ENCODE measurements around the gene KRTAP5-4.
"Not testable (repeated sequence)": the region's sequence is repeated elsewhere in the genome, so short reads cannot be mapped to it uniquely, and the experiment has no call there.

Gene KRTAP5-4

DNA sequence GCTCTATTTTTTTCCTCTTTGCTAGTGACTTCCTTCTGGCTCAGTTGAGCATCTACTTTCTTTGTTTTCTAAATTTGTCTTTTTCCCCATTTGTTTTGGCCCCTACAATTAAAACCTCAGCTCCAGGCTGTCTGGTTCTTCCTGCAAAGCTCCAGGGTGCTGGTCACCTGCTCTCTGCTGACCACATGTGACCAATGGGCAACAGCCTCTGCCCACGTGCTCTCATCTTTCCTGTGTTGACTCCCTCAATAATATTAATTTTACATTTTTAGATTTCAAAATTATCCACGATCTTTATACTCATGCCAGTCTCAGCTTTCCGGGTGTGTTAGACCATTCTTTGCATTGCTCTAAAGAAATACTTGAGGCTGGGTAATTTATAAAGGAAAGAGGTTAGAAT lies 23.5 kb downstream of the KRTAP5-4 start:
- DNase-seq = not testable (repeated sequence)

DNA sequence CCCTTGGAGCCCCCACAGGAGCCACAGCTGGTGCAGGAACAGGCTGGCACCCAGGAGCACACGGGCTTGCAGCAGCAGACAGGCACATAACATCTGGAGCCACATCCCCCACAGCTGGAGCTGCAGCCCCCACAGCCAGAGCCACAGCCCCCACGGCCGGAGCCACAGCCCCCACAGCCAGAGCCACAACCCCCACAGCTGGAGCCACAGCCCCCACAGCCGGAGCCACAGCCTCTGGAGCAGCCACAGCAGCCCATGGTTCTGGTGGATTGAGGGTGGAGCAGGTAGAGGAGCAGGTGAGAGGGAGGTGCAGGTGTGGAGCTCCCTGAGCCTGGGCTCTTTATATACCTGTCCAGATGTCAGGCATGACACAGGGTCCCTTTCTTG lies 24.0 kb downstream of the KRTAP5-4 start, which contains the start of gene KRTAP5-2:
KRTAP5-2 (minus strand) TSS at position 301 of the 387 bp plus-strand sequence; CDS start at position 257, 44 bp downstream.
- DNase-seq = no peak

DNA sequence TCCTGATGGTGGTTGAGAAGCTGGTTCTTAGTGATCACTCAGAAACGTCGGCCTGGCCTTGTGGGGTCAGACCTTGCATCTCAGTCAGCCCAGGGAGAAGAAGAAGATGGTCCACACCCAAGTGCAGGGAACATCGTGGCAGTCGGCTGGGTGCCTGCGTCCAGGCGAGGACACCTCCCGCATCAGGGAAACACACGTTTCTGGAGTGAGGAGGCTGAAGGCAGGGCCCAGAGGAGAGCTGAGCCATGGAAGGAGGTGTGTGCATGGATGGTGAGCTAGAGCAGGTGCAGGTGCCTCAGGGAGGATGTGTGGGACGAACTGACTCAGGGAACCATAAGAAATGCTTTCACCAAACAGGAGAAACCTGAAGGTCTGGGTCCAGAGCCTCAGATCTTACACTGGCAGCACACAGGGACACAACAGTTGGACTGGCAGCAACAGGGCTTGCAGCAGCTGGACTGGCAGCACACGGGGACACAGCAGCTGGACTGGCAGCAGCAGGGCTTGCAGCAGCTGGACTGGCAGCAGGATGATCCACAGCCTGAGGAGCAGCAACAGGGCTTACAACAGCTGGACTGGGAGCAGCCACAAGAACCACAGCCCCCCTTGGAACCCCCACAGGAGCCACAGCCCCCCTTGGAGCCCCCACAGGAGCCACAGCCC lies 24.5 kb downstream of the KRTAP5-4 start:
- DNase-seq = no peak

DNA sequence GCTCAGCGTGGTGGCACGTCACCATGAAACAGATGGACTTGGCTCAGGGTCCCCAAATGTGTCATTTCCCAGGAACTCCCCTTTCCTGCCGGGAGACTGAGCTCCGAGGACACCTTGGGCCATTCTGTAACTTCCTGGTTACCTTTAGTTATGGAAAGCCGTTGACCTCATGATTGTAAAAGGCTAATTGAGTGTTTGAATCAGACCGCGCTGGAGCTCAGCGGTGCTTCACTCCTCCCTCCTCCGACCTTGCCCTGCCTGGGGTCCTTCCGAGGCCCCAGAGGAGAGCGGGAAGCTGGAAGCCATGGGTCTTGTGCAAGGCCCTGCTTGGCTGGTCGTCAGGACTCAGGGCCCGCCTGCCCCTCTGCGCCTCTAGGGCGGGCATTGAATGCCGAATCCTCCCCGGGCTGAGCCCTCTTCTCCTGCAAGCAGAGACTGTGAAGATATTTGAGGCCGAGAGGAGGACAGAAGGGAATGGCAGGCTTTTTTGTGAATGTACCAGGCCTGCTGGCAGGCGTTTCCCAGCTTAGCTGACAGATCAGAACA lies 25.3 kb downstream of the KRTAP5-4 start:
- DNase-seq = not testable (repeated sequence)

DNA sequence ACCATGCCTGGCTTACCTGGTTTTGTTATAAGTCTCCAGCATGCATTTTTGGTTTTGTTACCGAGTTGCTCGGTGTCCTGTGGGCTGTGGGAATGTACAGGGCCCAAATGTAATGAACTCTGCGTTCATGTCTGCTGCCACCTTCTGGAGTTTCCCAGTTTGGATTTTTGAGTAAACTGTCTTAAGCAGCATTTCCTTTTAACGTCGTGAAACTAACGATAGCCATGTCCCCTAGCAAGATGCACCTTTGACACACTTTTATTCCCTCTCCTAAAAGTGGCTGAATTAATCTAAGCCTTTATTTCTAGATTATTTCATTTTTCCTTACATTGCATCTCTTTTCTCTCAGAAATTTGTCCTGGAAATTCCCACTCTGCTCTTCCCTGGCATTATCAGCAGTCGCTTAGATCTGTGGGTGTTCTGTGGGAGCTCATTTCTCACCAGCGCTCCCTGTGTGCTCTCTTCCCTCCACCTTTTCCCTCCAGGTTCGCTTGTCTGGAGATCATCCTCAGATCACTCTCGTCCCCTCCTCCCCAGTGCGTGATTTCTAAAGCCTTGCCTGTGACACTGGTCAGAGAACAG lies 25.9 kb downstream of the KRTAP5-4 start:
- DNase-seq = not testable (repeated sequence)

DNA sequence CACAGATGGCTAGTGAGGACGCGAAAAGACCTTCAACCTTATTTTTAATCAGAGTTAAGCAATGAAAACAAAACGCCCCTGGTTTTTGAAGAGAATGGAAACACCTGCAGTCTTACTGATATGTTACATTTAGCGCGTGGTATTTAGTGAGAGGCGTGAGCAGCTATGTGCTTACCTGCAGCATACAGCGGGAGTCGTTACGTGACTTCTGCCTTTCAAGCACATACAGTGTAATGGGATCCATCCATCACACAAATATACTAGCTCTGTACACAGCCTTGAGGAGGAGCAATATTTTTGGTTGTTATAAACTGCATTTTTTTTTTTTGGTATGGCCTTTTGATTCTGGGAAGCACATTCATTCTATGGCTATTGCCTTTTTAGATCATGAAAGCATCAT lies 29.3 kb downstream of the KRTAP5-4 start:
- DNase-seq = no peak

DNA sequence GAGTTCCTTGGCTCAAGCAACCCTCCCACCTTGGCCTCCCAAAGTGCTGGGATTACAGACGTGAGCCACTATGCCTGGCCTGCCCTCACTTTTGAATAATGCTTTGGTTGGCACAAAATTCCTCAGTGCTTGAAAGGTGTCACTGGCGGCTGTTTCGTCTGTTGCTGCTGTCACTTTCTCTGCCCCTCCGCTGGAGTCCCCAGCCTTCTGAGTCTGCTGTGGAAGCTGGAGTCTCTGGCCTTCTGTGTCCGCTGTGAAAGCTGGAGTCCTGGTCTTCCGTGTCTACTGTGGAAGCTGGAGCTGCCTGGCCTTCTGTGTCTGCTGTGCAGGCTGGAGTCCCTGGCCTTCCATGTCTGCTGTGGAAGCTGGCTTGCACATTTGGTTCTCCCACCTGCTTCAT lies 31.9 kb downstream of the KRTAP5-4 start:
- DNase-seq = no peak

DNA sequence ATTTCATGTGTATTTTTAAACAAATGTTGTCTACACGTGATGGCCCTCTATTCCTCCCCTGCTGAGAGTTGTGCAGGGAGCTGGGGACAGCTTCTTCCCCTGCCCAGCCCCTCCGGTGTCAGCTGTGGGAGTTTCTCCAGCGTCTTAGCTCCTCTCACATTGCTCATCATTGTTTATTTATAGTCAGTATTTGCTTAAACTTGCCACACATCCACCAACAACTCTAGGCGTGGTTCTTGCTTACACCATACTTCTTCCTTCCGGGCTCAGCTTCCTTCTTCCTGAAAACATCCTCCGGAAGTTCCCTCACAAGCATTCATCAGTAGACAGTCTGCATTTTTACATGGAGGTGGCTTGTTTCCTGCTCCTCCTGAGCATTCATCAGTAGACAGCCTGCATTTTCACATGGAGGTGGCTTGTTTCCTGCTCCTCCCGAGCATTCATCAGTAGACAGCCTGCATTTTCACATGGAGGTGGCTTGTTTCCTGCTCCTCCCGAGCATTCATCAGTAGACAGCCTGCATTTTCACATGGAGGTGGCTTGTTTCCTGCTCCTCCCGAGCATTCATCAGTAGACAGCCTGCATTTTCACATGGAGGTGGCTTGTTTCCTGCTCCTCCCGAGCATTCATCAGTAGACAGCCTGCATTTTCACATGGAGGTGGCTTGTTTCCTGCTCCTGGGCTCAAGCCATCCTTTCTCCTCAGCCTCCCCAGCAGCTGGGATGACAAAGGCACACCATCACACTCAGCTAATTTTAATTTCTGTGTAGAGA lies 32.6 kb downstream of the KRTAP5-4 start:
- DNase-seq = not testable (repeated sequence)

DNA sequence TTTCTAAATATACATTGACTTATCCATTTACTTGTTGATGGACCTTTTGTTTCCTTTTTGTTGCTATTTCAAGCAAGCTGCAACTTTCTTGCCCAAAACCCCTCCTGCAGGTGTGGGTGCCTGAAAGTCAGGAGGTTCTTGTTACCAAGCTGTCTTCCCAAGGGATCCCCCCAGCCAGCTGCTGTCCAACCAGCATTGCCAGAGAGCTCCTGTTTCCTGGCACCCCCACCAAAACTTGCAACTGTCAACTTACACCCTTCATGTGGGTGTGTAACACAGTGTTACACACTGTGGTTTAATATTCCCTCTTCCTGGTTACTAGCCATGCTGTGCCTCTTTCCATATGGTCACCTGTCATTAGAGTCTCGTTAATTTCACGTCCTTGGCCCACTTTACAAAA lies 35.2 kb downstream of the KRTAP5-4 start:
- no peak for DNase-seq

DNA sequence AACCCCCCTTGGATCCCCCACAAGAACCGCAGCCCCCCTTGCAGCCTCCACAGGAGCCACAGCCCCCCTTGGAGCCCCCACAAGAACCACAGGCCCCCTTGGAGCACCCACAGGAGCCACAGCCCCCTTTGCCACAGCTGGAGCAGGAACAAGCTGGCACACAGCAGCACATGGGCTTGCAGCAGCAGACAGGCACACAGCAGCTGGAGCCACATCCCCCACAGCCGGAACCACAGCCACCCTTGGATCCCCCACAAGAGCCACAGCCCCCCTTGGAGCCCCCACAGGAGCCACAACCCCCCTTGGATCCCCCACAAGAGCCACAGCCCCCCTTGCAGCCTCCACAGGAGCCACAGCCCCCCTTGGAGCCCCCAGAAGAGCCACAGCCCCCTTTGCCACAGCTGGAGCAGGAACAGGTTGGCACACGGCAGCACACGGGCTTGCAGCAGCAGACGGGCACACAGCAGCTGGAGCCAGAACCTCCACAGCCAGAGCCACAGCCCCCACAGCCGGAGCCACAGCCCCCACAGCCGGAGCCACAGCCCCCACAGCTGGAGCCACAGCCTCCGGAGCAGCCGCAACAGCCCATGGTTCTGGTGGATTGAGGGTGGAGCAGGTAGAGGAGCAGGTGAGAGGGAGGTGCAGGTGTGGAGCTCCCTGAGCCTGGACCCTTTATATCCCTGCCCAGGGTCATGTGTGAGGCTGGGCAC lies 37.1 kb downstream of the KRTAP5-4 start, which contains the start of gene KRTAP5-1:
KRTAP5-1 (minus strand) TSS at position 623 of the 710 bp plus-strand sequence; CDS start at position 589, 34 bp downstream.
- DNase-seq = not testable (repeated sequence)

DNA sequence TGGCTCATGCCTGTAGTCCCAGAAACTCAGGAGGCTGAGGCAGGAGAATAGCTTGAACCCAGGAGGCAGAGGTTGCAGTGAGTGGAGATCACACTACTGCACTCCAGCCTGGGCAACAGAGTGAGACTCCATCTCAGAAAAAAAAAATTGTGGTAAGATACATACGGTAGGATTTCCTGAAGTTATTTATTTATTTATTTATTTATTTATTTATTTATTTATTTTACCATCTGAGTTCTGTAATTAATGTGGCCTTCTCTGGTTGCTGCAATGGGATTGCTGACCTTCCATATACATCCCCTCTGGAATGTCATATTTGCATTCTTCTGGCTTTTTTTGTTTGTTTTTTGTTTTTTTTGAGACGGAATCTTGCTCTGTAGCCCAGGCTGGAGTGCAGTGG lies 39.0 kb downstream of the KRTAP5-4 start:
- not testable (repeated sequence) for DNase-seq

DNA sequence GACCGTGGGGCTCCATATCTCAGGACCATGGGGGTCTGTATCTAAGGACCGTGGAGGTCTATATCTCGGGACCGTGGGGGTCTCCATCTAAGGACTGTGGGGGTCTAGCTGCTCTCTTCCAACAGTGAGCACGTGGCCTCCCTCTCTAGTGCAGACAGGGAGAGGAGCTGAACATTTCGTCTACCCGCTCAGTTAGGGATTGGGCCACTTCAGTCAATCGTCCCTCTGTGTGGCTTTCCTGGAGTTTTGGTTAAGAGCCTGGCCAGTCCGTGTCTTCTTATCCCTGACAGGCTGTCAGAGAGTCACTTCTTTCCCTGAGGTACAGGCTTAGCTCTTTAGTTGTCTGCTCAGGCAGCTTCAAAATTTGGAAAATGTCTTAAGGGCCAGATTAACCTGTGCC lies 40.0 kb downstream of the KRTAP5-4 start:
- no peak for DNase-seq

DNA sequence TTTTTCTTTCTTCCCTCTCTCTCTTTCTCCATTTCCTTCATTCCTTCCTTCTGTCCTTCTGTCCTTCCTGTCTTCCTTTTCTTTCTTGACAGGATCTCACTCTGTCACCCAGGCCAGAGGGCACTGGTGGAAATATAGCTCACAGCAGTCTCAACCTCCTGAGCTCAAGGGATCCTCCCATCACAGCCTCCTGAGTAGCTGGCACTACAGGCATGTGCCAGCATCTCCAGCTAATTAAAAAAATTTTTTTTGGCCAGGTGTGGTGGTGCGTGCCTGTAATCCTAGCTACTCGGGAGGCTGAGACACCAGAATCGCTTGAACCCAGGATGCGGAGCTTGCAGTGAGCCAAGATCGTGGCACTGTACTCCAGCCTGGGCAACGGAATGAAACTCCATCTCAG lies 45.1 kb downstream of the KRTAP5-4 start:
- no peak for DNase-seq

DNA sequence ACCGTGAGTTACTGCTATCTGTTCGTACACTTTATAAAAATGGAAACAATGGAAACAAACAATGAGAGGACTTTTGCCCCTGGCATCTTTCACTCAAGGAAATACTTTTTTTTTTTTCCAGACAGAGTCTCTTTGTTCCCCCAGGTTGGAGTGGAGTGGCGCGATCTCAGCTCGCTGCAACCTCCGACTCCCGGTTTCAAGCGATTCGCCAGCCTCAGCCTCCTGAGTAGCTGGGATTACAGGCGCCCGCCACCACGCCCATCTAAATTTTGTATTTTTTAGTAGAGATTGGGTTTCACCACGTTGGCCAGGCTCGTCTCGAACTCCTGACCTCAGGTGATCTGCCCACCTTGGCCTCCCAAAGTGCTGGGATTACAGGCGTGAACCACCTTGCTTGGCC lies 46.2 kb downstream of the KRTAP5-4 start:
- not testable (repeated sequence) for DNase-seq

DNA sequence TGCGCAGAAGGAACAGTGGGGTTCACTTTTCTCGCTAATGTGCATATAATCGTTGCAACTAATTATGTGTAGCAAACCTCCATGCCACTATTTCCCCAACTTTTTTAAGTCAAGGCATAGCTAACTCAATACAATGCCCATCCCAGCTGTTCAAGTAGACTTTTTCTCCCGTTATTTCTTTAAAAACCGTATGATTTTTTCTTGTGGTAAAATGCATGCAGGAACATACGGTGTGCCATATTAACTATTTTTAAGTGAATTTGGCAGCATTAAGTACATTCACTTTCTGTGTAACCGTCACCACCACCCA lies 47.0 kb downstream of the KRTAP5-4 start:
- no peak for DNase-seq

DNA sequence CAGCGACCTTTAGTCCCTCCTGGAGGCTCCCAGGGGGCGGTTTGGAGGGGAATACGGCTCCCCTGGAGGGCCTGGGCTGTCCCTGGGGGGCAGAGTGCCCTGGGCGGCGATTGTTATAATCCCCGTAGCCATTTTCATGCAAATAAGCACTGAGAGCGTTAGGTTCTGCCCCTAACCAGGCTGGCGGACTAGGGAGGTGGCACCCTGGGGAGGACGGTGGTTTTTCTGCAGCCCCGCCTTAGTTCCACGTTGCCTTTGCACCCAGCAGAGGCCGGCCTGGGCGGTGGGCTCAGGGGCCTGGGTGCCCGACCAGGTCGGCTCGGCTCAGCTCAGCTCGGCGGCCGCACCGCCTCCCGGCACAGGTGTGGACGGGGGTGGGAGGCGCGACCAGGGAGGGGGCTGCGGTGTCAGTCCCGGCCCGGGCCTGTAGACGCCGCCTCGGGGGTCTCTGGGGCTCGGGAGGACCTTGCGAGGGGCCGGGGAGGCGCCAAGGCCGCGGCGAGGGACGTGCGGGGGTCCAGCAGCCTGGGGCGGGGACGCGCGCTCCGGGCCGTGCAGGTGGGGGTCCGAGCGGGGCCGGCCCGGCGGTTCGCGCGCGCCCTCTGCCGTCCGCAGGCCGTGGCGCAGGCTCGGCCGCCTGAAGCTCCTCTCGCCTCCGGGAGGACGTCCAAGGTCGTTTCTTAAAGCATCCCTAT lies 47.6 kb downstream of the KRTAP5-4 start:
- DNase-seq = no peak

DNA sequence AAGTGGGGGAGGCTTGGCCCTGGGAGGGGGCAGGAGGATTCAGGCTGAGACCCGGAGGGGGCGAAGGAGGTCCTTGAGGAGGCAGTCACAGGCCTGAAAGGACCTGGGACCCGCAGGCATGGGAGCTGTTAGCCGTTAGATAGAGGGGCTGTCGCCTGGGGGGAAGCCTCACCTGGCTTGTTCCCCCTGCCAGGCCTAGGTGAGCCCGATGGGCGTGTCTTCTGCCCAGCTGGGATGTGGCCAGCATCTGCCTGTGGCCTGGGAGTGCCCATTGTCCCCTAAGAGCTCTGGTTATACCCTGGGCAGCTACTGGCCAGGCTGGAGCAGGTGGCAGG lies 48.1 kb downstream of the KRTAP5-4 start:
- no peak for DNase-seq

DNA sequence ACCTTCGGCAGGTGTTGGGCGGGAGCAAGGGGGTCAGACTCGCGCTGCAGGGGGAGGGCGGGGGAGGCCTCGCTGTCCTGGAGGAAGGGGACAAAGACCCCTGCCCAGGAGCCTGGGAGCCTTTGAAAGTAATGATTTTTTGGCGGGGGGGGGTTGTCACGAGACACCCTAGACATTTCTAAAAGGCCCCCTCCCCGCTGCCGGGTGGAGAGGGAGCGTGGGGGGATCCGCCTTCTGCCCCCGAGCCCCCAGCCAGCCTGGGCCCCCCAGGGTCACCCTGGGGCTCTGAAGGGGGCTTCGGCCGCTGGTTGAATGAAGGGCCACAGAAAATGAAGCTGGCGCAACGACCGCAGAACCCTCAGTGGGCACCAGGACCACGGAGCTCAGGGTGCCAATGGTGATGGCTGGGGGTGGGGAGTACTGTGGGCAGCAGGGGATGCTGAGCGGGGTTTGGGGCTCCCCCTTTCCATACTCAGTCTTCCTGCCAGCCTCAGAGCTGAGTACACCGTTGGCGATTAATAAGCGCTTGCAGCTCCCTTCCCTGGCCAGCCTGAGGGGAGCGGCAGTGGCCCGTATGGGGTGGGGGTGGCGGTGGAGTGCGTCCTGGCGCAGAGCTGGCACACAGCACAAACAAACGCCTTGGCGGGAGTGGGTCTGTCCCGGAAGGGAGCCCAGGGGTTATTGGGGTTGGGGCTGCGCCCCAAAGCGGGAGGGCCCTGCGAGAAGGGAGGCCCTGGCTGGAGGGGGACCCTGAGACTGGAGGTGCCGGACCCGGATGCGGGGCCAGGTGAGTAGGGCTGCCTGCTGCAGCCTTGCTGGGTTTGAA lies 48.6 kb downstream of the KRTAP5-4 start:
- DNase-seq = no peak

DNA sequence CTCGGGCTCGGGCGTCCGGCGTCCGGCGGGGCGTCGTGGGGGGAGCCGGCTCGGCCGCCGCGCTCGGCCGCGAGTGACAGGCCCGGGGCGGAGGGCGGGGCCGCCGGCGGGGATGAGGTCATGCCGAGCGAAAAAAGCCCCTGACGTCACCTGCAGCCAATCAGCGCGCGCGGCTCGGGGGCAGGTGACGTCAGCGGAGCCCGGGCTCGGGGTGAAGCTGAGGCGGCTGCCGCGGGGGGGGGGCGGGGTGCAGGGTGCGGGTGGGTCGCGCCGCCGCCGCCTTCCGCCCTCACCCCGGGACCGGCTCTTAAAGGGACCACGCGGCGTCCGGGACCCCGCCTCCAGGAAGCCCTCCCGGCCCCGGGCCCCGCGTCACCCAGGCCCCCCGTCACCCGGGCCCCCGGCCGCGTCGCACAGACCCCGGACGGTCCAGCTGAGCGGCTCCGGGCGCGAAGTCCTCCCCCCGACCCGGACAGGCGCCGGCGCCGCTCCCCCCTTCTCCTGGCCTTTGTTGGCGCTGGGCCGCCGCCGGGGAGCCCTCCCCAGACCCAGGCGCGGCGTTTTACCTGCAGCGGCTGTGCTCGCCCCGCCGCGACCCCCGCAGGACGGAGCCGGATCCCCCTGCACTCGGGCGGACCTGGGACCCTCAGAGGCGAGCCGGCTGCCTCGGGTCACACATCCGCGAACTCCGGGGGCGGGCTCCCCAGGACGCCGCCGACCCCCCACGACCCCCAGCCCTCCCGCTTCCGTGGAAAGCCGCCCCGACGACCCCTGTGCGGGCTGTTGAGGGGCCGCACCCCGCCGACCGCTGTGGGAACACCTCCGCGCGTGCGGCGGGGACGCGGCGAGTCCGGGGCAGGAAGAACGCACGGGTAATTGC lies 49.5 kb downstream of the KRTAP5-4 start, which contains the start of gene DUSP8:
DUSP8 (minus strand) TSS at position 75 of the 880 bp plus-strand sequence. CDS start 6,445 bp downstream, outside the sequence.
- DNase-seq = no peak

DNA sequence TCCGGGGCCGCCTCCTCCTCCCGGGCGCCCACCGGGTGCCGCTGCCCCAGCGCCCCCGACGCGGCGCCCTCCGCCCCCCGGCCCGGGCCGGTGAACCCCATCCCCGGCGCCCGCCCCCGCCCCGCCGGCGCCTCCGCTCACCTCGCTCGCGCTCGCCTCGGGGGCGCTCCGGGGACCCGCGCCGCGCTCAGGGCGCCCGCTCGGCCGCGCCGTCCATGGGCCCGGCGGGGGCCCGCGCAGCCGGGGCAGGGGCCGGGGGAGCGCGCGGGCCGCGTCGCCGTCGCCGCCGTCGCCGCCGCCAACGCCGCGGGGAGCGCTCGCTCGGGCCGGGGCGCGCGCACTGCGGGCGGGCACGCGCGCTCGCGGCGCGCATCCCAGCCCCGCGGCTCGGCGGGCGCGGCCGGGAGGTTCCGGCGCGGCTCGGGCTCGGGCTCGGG lies 50.2 kb downstream of the KRTAP5-4 start:
- DNase-seq = no peak

Measured in NCI-H1417 treated with DMSO at 0.1 percent for 48 hours (cell line).